Cardiac muscle cell (in vitro differentiated cells and primary cell): ENCODE data around the gene RAP1GAP. TPM values are rescaled to one million over a fixed set of nuclear protein-coding genes. Genes with fewer than 3 reads are reported as not detected.

Experiments used
- DNase-seq, 2 donors: peaks; one replicate each; pipeline versions ENCODE4 v3.0.0 to v3.0.0-alpha.2; 2010 to 2017; ENCODE audit warnings: low read depth in 1 of 2, low spot score in 1 of 2
- H3K27ac ChIP-seq: fragments of 200-600 bp; sonication (generic); 2 replicates; pipeline ENCODE4 v1.5.1; 2016
- H3K27me3 ChIP-seq: fragments of 200-600 bp; sonication (generic); 2 replicates; pipeline ENCODE4 v1.6.0; 2016; ENCODE audit warnings: control low read depth
- H3K36me3 ChIP-seq: fragments of 200-600 bp; sonication (generic); 2 replicates; pipeline ENCODE4 v1.5.1; 2016; ENCODE audit warnings: control low read depth
- H3K4me1 ChIP-seq: fragments of 200-600 bp; sonication (generic); 2 replicates; pipeline ENCODE4 v1.8.1; 2017; ENCODE audit warnings: low read depth, mild to moderate bottlenecking, mixed run types
- H3K4me3 ChIP-seq: fragments of 200-600 bp; sonication (generic); 2 replicates; pipeline ENCODE4 v1.5.1; 2016; ENCODE audit warnings: mild to moderate bottlenecking
- H3K9me3 ChIP-seq: fragments of 200-600 bp; sonication (generic); 2 replicates; pipeline ENCODE4 v1.5.1; 2017; ENCODE audit warnings: low read depth, mild to moderate bottlenecking, control low read depth
- polyA plus RNA-seq: library from polyadenylated mRNA; unstranded; fragments of >200 nt; fragmentation: Nextera tagmentation; extraction: Ambion mirVana; gene quantifications from 2 replicates; pipeline ENCODE4 v1.2.1, GENCODE V29; 2016
- total RNA-seq: library from RNA; depleted of rRNA; stranded (reverse); fragments of >200 nt; gene quantifications from 2 replicates; pipeline ENCODE4 v1.2.3, GENCODE V29; 2016
- TF ChIP-seq, protein P1 (sequence below): IDR thresholded peaks from 2 replicates; pipeline ENCODE4 v1.5.1; 2012; ENCODE audit warnings: low read depth, mild to moderate bottlenecking, low read length

The RAP1GAP gene
- total and polyA plus RNA-seq, 2 experiments from 2014 or later: 5.8 to 7.4 TPM

- Histone ChIP-seq H3K27me3 (no peaks in the 10 kb centered on the region), H3K4me1 (no peaks in the 10 kb centered on the region), H3K4me3 (no peak overlapping the region), H3K27ac (no peak overlapping the region), H3K9me3 (no peaks in the 10 kb centered on the region), H3K36me3 (peaks cover 29% of the 10 kb centered on the region)
- TF ChIP-seq, protein P1, sequence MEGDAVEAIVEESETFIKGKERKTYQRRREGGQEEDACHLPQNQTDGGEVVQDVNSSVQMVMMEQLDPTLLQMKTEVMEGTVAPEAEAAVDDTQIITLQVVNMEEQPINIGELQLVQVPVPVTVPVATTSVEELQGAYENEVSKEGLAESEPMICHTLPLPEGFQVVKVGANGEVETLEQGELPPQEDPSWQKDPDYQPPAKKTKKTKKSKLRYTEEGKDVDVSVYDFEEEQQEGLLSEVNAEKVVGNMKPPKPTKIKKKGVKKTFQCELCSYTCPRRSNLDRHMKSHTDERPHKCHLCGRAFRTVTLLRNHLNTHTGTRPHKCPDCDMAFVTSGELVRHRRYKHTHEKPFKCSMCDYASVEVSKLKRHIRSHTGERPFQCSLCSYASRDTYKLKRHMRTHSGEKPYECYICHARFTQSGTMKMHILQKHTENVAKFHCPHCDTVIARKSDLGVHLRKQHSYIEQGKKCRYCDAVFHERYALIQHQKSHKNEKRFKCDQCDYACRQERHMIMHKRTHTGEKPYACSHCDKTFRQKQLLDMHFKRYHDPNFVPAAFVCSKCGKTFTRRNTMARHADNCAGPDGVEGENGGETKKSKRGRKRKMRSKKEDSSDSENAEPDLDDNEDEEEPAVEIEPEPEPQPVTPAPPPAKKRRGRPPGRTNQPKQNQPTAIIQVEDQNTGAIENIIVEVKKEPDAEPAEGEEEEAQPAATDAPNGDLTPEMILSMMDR: no peak
- no peak for DNase-seq
Measured at GRCh38 chr1:21705303-21705980, 36.3 kb upstream of the RAP1GAP start.

GRCh38 chr1:21704145-21704544 lies 35.0 kb upstream of the RAP1GAP start:
- no peaks in the 10 kb centered on the region for H3K4me1 ChIP-seq
- no peaks in the 10 kb centered on the region for H3K27me3 ChIP-seq
- peaks cover 34% of the 10 kb centered on the region for H3K36me3 ChIP-seq
- TF ChIP-seq, protein P1: no peak
- no peaks in the 10 kb centered on the region for H3K9me3 ChIP-seq
- DNase-seq: no peak
- no peak overlapping the region for H3K4me3 ChIP-seq
- no peak overlapping the region for H3K27ac ChIP-seq

DNA sequence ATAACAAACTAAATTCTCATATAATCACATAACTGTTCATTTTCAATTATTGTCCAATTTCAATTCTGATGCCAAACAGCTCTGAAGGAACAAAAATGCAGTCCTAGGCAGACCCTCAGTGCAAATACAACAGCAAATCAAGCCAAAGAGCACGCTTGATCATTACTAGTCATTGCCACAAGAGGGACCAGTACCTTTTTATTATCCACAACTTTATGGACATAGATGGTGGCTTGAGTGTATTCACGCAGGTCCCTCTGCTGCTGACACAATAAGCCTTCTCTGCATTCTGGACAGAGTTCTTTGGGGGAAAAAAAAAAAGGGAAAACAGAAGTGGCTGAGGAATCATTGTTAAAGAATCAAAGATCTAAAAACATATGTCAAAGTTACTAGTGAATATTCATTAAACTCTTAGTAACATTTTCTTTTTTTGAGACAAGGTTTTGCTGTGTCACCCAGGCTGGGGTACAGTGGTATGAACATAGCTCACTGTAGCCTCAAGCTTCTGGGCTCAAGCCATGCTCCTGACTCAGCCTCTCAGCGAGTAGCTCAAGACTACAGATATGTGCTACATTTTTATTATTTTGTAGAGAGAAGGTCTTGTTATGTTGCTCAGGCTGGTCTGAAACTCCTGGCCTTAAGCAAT lies 34.3 kb upstream of the RAP1GAP start:
- Histone ChIP-seq H3K36me3 (peaks cover 34% of the 10 kb centered on the region), H3K4me3 (no peak overlapping the region), H3K9me3 (no peaks in the 10 kb centered on the region), H3K4me1 (no peaks in the 10 kb centered on the region), H3K27ac (no peak overlapping the region), H3K27me3 (no peaks in the 10 kb centered on the region)
- DNase-seq: peak; percentile 30 to 63
- TF ChIP-seq, protein P1: peak; percentile 53

- Histone ChIP-seq H3K36me3 (peaks cover 34% of the 10 kb centered on the region), H3K4me1 (no peaks in the 10 kb centered on the region), H3K27me3 (no peaks in the 10 kb centered on the region), H3K9me3 (no peaks in the 10 kb centered on the region), H3K4me3 (no peak overlapping the region), H3K27ac (no peak overlapping the region)
- TF ChIP-seq, protein P1: no peak
- no peak for DNase-seq
Measured at GRCh38 chr1:21702780-21703179, 33.6 kb upstream of the RAP1GAP start.

- no peaks in the 10 kb centered on the region for H3K9me3 ChIP-seq
- no peaks in the 10 kb centered on the region for H3K27me3 ChIP-seq
- no peak overlapping the region for H3K4me3 ChIP-seq
- no peak for DNase-seq
- H3K27ac ChIP-seq: no peak overlapping the region
- H3K4me1 ChIP-seq: no peaks in the 10 kb centered on the region
- H3K36me3 ChIP-seq: peaks cover 37% of the 10 kb centered on the region
- TF ChIP-seq, protein P1: no peak
Measured at GRCh38 chr1:21701401-21701800, 32.2 kb upstream of the RAP1GAP start.
